ENCODE measurements around the gene BANK1.

The BANK1 gene

DNA sequence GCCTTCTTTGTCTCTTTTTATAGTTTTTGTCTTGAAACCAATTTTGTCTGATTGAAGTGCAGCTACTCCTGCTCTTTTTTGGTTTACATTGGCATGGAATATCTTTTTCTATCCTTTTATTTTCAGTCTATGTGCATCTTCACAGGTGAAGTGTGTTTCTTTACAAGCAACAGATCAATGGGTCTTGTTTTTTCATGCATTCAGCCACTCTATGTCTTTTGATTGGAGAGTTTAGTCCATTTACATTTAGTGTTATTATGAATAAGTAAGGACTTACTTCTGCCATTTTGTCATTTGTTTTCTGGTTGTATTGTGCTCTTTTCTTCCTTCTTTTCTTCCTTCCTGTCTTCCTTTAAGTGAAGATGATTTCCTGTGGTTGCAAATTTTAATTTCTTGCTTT, 330.3 kb downstream of the BANK1 start:
- Histone ChIP-seq H3K9me3 (ENCODE audit: control insufficient read depth in 5 of 5, low read length in 5 of 5) (peaks cover 0 to 21% (median 16%) of the 10 kb centered on the region in 5 donors), H3K4me1 (ENCODE audit: control insufficient read depth in 5 of 5, insufficient read depth in 5 of 5, low read length in 5 of 5) (no peaks in the 10 kb centered on the region), H3K9ac (ENCODE audit: low read length in 5 of 5) (no peak overlapping the region), H3K36me3 (ENCODE audit: control insufficient read depth in 5 of 5, insufficient read depth in 5 of 5, low read length in 5 of 5) (no peaks in the 10 kb centered on the region), H3K4me3 (ENCODE audit: low read depth in 1 of 5, low read length in 5 of 5) (no peak overlapping the region), H3K27ac (ENCODE audit: low read depth, low read length) (no peak overlapping the region), H3K27me3 (ENCODE audit: control insufficient read depth in 5 of 5, insufficient read depth in 4 of 5, low read length in 5 of 5) (no peaks in the 10 kb centered on the region)

All from subcutaneous abdominal adipose tissue (tissue), 5 donors.